Measurements from ENCODE around the gene NAMPT.

The NAMPT gene

GRCh38 chr7:106269254-106269961 lies 15.4 kb downstream of the NAMPT start:
- no peak overlapping the region for H3K27ac ChIP-seq
- no peak for TF ChIP-seq ZFX (IDR thresholded peaks at IDR 0.05)
- no peak for TF ChIP-seq CTCF (conservative IDR thresholded peaks at IDR 0.05)

- H3K27ac ChIP-seq, result no peak overlapping the region
- no peak for TF ChIP-seq ZFX (IDR thresholded peaks at IDR 0.05)
- TF ChIP-seq CTCF (conservative IDR thresholded peaks at IDR 0.05), result no peak
Measured at GRCh38 chr7:106265133-106265532, 19.6 kb downstream of the NAMPT start.

- TF ChIP-seq CTCF (conservative IDR thresholded peaks at IDR 0.05), result no peak
- no peak for TF ChIP-seq ZFX (IDR thresholded peaks at IDR 0.05)
- H3K27ac ChIP-seq, result no peak overlapping the region
Measured at GRCh38 chr7:106262221-106262881, 22.4 kb downstream of the NAMPT start.

GRCh38 chr7:106260136-106260561 lies 24.6 kb downstream of the NAMPT start:
- TF ChIP-seq ZFX (IDR thresholded peaks at IDR 0.05) (no peak), CTCF (conservative IDR thresholded peaks at IDR 0.05) (no peak)
- no peak overlapping the region for H3K27ac ChIP-seq

- TF ChIP-seq CTCF (conservative IDR thresholded peaks at IDR 0.05) (no peak), ZFX (IDR thresholded peaks at IDR 0.05) (no peak)
- no peak overlapping the region for H3K27ac ChIP-seq
Measured at GRCh38 chr7:106258789-106259188, 26.0 kb downstream of the NAMPT start.

GRCh38 chr7:106257752-106258151 lies 27.0 kb downstream of the NAMPT start:
- TF ChIP-seq ZFX (IDR thresholded peaks at IDR 0.05) (no peak), CTCF (conservative IDR thresholded peaks at IDR 0.05) (no peak)
- H3K27ac ChIP-seq, result no peak overlapping the region

- no peak overlapping the region for H3K27ac ChIP-seq
Measured at GRCh38 chr7:106256144-106256543, 28.6 kb downstream of the NAMPT start.

More at GRCh38 chr7:106256144-106256543, 28.6 kb downstream of the NAMPT start:
- TF ChIP-seq ZFX (IDR thresholded peaks at IDR 0.05), result no peak
- TF ChIP-seq CTCF (conservative IDR thresholded peaks at IDR 0.05), result no peak

All from C4-2B (cell line).